MM.1S (cell line): ENCODE measurements around the gene APBA1.

Source experiments
- DNase-seq: peaks from one replicate; pipeline ENCODE4 v3.0.0-alpha.2; 2015
- H2AFZ ChIP-seq: fragments of 300-600 bp; sonication (generic); 2 replicates; pipeline ENCODE4 v1.6.0; 2016; ENCODE audit warnings: antibody characterized with exemption, low read length
- H3F3A ChIP-seq: fragments of 300-600 bp; sonication (generic); 2 replicates; pipeline ENCODE4 v1.6.1; 2016; ENCODE audit warnings: mild to moderate bottlenecking, antibody characterized with exemption, low read length, moderate library complexity, mixed read lengths; ENCODE audit not compliant: insufficient read depth
- H3K27ac ChIP-seq: fragments of 300-600 bp; sonication (generic); 2 replicates; pipeline ENCODE4 v1.5.1; 2016; ENCODE audit warnings: mild to moderate bottlenecking, low read length
- H3K27me3 ChIP-seq: fragments of 300-600 bp; sonication (generic); replicated peaks from 2 replicates; pipeline ENCODE4 v1.6.0; 2016; ENCODE audit warnings: low read length; ENCODE audit not compliant: insufficient read depth
- H3K36me3 ChIP-seq: fragments of 300-600 bp; sonication (generic); replicated peaks from 2 replicates; pipeline ENCODE4 v1.6.1; 2016; ENCODE audit warnings: mild to moderate bottlenecking, low read length, mixed read lengths; ENCODE audit not compliant: insufficient read depth
- H3K4me1 ChIP-seq: fragments of 300-600 bp; sonication (generic); 2 replicates; pipeline ENCODE4 v1.6.1; 2016; ENCODE audit warnings: low read length, mixed read lengths
- H3K4me2 ChIP-seq: fragments of 300-600 bp; sonication (generic); 2 replicates; pipeline ENCODE4 v1.6.0; 2016; ENCODE audit warnings: low read depth, low read length
- H3K4me3 ChIP-seq: fragments of 300-600 bp; sonication (generic); 2 replicates; pipeline ENCODE4 v1.5.1; 2016; ENCODE audit warnings: low read length, mixed read lengths
- H3K79me2 ChIP-seq: fragments of 300-600 bp; sonication (generic); 2 replicates; pipeline ENCODE4 v1.6.1; 2016; ENCODE audit warnings: mixed run types, low read length, mixed read lengths
- H3K9ac ChIP-seq: fragments of 300-600 bp; sonication (generic); 2 replicates; pipeline ENCODE4 v1.6.1; 2016; ENCODE audit warnings: low read length, mixed read lengths
- H3K9me2 ChIP-seq: fragments of 300-600 bp; sonication (generic); replicated peaks from 2 replicates; pipeline ENCODE4 v1.6.1; 2016; ENCODE audit warnings: mild to moderate bottlenecking, low read length, mixed read lengths; ENCODE audit not compliant: insufficient read depth
- H3K9me3 ChIP-seq: fragments of 300-600 bp; sonication (generic); replicated peaks from 2 replicates; pipeline ENCODE4 v1.6.1; 2016; ENCODE audit warnings: mild to moderate bottlenecking, low read length, mixed read lengths; ENCODE audit not compliant: insufficient read depth
- H4K20me1 ChIP-seq: fragments of 300-600 bp; sonication (generic); 2 replicates; pipeline ENCODE4 v1.6.1; 2016; ENCODE audit warnings: mild to moderate bottlenecking, low read length, moderate library complexity, mixed read lengths; ENCODE audit not compliant: insufficient read depth
- CTCF ChIP-seq: fragments of 300-600 bp; sonication (generic); IDR thresholded peaks from 2 replicates; pipeline ENCODE4 v1.5.1; 2016; ENCODE audit warnings: antibody characterized with exemption, low read length, mixed read lengths
- EZH2 ChIP-seq: fragments of 300-600 bp; sonication (generic); optimal IDR thresholded peaks from 2 replicates; pipeline ENCODE3; 2017; ENCODE audit warnings: low read depth, mild to moderate bottlenecking, antibody characterized with exemption, low read length, mixed read lengths
- EZH2phosphoT487 ChIP-seq: fragments of 300-600 bp; sonication (generic); IDR thresholded peaks from 2 replicates; pipeline ENCODE4 v1.6.1; 2018; ENCODE audit warnings: antibody characterized with exemption, low read length

Gene APBA1

DNA sequence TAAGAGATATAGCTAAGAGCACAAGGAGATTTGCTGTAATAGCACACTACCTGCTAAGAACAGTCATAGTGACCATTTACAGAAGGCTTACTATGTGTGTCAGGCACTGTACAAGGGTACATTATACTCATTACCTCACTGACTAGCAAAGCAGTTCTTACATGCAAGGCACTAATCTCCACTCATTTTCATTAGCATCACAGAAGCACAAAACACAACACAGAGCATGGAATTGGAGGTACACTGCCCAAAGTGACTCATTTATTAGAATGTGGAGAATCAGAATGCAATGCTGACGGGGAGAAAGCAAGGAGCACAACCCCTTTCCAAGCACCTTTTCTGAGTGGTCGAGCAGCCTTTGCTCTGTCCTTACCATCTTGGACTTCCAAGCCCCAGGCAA is 177.4 kb downstream of the APBA1 start:
- H3K4me1 ChIP-seq = no peaks in the 10 kb centered on the region
- no peak for DNase-seq
- TF ChIP-seq CTCF (no peak), EZH2phosphoT487 (no peak), EZH2 (no peak)
- H3K79me2 ChIP-seq = no peaks in the 10 kb centered on the region
- no peak overlapping the region for H3K4me2 ChIP-seq
- H3K27ac ChIP-seq = no peak overlapping the region
- no peak overlapping the region for H3K9ac ChIP-seq
- no peaks in the 10 kb centered on the region for H4K20me1 ChIP-seq
- H2AFZ ChIP-seq = no peak overlapping the region
- H3K9me2 ChIP-seq = no peaks in the 10 kb centered on the region
- no peaks in the 10 kb centered on the region for H3K36me3 ChIP-seq
- H3F3A ChIP-seq = no peaks in the 10 kb centered on the region
- no peaks in the 10 kb centered on the region for H3K9me3 ChIP-seq
- no peak overlapping the region for H3K4me3 ChIP-seq
- H3K27me3 ChIP-seq = no peaks in the 10 kb centered on the region

DNA sequence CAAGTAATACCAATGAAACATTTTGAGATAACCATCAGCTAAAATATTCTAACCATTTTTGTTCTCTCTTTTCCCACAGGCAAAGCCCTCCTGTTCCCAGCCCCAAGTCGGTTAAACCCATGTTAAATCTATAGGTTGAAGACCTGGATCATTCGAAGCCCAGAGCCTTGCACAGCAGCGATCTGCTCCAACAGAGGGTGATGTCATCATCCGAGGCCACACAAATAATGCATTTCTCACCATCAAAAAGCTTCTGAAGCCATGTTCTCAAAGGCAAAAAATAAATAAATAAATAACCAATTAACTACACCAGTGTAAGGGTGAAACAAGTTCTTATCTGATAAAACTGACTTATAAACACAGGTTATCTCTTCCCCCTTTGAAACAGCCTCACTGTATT is 178.0 kb downstream of the APBA1 start:
- Histone ChIP-seq H3K9me2 (no peaks in the 10 kb centered on the region), H3K4me3 (no peak overlapping the region), H3K4me1 (no peaks in the 10 kb centered on the region), H3K9me3 (no peaks in the 10 kb centered on the region), H3K27ac (no peak overlapping the region), H3K9ac (no peak overlapping the region), H3K79me2 (no peaks in the 10 kb centered on the region), H3K4me2 (no peak overlapping the region), H3F3A (no peaks in the 10 kb centered on the region), H3K36me3 (no peaks in the 10 kb centered on the region), H2AFZ (no peak overlapping the region), H4K20me1 (no peaks in the 10 kb centered on the region), H3K27me3 (no peaks in the 10 kb centered on the region)
- TF ChIP-seq CTCF = no peak
- no peak for DNase-seq

- Histone ChIP-seq H3K79me2 (no peaks in the 10 kb centered on the region), H3K9me2 (no peaks in the 10 kb centered on the region), H3K9ac (no peak overlapping the region), H3K4me1 (no peaks in the 10 kb centered on the region), H3K9me3 (no peaks in the 10 kb centered on the region), H3F3A (no peaks in the 10 kb centered on the region), H4K20me1 (no peaks in the 10 kb centered on the region), H3K4me2 (no peak overlapping the region), H3K4me3 (no peak overlapping the region), H2AFZ (no peak overlapping the region), H3K36me3 (no peaks in the 10 kb centered on the region), H3K27ac (no peak overlapping the region), H3K27me3 (no peaks in the 10 kb centered on the region)
- DNase-seq = no peak
- TF ChIP-seq EZH2 = no peak
- no peak for TF ChIP-seq CTCF
- no peak for TF ChIP-seq EZH2phosphoT487
These were observed 185.7 kb downstream of the APBA1 start for GRCh38 chr9:69486498-69486897.

DNA sequence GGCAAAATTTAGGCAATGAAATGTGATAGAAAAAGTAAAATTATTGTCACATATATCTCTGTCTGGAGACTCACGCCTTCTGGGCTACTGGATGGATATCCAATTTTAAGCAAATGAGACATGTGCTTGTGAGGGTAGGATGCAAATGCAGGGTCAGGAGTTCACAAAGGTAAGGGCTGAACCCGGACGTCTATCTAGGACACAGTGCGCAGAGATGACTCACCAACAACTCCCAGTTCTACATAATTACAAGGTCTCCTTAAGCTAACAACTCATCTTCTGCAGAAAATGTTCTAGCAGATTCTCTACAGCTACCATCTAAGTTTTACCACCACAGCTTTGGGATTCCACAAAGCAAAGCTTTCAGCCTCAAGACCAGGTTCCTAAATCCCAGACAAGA is 186.7 kb downstream of the APBA1 start:
- Histone ChIP-seq H3K9me3 (no peaks in the 10 kb centered on the region), H3K4me3 (no peak overlapping the region), H3K36me3 (no peaks in the 10 kb centered on the region), H3F3A (no peaks in the 10 kb centered on the region), H3K9ac (no peak overlapping the region), H3K4me1 (no peaks in the 10 kb centered on the region), H3K27me3 (no peaks in the 10 kb centered on the region), H4K20me1 (no peaks in the 10 kb centered on the region), H2AFZ (no peak overlapping the region), H3K27ac (no peak overlapping the region), H3K79me2 (no peaks in the 10 kb centered on the region), H3K9me2 (no peaks in the 10 kb centered on the region), H3K4me2 (no peak overlapping the region)
- no peak for DNase-seq
- no peak for TF ChIP-seq EZH2phosphoT487
- no peak for TF ChIP-seq EZH2
- TF ChIP-seq CTCF = no peak
